Prostate gland (tissue), 2 donors: ENCODE data around the gene IFT57.

Experiments used
- POLR2A ChIP-seq: fragments of 450-650 bp; IDR thresholded peaks from one replicate; pipeline ENCODE4 v1.6.1; 2016; ENCODE audit warnings: antibody characterized with exemption, mild to moderate bottlenecking
- TF ChIP-seq, protein P1 (sequence below), 4 experiments: fragments of 200-600 bp in 2 of 4; fragments of 450-650 bp in 2 of 4; sonication (generic) in 2 of 4; IDR thresholded peaks; 1 replicate in 3 of 4; 2 replicates in 1 of 4; pipeline ENCODE4 v1.5.1; 2016 to 2019; ENCODE audit warnings: antibody characterized with exemption in 4 of 4, mild to moderate bottlenecking in 2 of 4, moderate library complexity in 2 of 4

DNA sequence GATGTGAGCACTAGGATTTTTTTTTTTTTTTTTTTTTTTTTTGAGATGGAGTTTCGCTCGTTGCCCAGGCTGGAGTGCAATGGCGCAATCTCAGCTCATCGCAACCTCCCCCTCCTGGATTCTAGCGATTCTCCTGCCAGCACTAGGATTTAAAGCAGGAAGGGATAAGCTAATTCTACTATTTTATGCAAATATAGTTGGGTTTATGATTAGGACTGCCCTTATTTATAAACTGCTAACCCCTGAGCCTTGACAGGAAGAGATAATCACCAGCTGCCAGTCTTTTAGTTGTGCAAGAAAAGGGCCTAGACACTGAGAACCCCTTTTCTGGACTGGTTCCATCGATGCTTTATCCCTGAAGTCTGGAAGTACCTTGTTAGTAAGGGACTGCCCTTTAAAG is 36.7 kb downstream of the IFT57 start:
- TF ChIP-seq, protein P1, sequence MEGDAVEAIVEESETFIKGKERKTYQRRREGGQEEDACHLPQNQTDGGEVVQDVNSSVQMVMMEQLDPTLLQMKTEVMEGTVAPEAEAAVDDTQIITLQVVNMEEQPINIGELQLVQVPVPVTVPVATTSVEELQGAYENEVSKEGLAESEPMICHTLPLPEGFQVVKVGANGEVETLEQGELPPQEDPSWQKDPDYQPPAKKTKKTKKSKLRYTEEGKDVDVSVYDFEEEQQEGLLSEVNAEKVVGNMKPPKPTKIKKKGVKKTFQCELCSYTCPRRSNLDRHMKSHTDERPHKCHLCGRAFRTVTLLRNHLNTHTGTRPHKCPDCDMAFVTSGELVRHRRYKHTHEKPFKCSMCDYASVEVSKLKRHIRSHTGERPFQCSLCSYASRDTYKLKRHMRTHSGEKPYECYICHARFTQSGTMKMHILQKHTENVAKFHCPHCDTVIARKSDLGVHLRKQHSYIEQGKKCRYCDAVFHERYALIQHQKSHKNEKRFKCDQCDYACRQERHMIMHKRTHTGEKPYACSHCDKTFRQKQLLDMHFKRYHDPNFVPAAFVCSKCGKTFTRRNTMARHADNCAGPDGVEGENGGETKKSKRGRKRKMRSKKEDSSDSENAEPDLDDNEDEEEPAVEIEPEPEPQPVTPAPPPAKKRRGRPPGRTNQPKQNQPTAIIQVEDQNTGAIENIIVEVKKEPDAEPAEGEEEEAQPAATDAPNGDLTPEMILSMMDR (IDR thresholded peaks at IDR 0.05), result no peak
- no peak for TF ChIP-seq POLR2A
